Mammary epithelial cell (primary cell): ENCODE data around the gene CAMK2D.

Experiments
- CTCF ChIP-seq, 2 donors: IDR thresholded peaks in 1 of 2; conservative IDR thresholded peaks in 1 of 2; 2 replicates each; pipeline ENCODE4 v1.5.1; 2011 to 2012; ENCODE audit warnings: inconsistent platforms in 2 of 2, low read length in 2 of 2, mild to moderate bottlenecking in 2 of 2, control low read depth in 1 of 2, low read depth in 1 of 2; ENCODE audit not compliant: insufficient read depth in 1 of 2; ENCODE audit errors: extremely low read depth in 1 of 2
- EZH2 ChIP-seq: IDR thresholded peaks from 2 replicates; pipeline ENCODE4 v1.6.1; 2012; ENCODE audit warnings: low read length, inconsistent platforms, borderline replicate concordance

DNA sequence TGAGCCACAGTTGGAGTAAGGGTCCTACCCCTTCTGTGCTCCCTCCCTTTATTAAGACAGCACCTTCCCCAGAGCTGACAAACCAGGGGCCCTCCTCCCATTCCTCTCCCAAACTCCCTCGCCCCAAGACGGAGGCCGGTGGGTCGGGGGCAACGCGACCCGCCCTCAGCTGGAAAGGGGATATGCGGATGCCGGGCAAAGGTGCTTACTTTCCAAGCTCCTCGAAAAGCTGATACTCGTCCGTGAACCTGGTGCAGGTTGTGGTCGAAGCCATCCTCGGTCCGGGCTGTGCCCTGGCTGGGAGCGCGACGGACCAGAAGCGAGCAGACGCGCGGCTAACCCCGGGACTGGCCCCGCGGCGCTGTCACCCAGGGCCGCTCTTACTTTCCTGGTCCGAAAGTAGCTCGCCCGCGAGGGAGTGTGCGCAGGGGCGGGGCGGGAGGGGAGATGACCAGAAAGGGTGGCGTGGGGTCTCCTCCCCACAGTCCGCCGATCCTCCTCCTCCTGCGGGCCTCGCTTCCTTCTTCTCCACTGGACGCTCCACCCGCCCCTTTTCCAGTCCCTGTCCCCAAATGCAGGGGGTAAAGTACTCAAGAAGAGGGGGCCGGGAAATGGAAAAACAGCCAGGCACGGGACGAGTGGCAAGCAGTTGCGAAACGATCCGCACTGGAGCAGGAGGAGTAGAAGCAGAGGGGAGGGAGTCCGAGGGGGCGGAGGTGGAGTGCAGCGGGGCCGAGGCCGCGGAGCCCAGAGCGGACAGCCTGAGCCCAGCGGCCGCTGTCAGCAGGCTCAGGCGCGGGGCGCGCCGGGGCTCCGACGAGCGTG lies 531 bp downstream of the CAMK2D start:
- TF ChIP-seq CTCF (conservative IDR thresholded peaks at IDR 0.05 in 1 of 2, IDR thresholded peaks at IDR 0.05 in 1 of 2; ENCODE audit: extremely low read depth in 1 of 2, insufficient read depth in 1 of 2, low read depth in 1 of 2, low read length in 2 of 2) (no peak), EZH2 (no peak)
